GM18519 (cell line): Measurements from ENCODE around the gene SPTLC3.
A peak's percentile ranks its signal among the peaks of the same experiment; 100 is the strongest.

ENCODE experiments used
- ATAC-seq: cut with Tn5 transposase; IDR thresholded peaks from one replicate; pipeline ENCODE4 v1.9.1; 2021; ENCODE audit warnings: mild to moderate bottlenecking, moderate library complexity; ENCODE audit not compliant: unreplicated experiment, low FRiP score

Gene SPTLC3

GRCh38 chr20:13173201-13173600 is 164.4 kb downstream of the SPTLC3 start:
- no peak for ATAC-seq

- peak; percentile 77 for ATAC-seq
These were observed 165.6 kb downstream of the SPTLC3 start for GRCh38 chr20:13174402-13174801.

GRCh38 chr20:13180986-13181889 is 172.5 kb downstream of the SPTLC3 start:
- no peak for ATAC-seq

- no peak for ATAC-seq
These were observed 174.2 kb downstream of the SPTLC3 start for GRCh38 chr20:13183005-13183404.

- no peak for ATAC-seq
These were observed 177.4 kb downstream of the SPTLC3 start for GRCh38 chr20:13186043-13186774.

- no peak for ATAC-seq
These were observed 179.1 kb downstream of the SPTLC3 start for GRCh38 chr20:13187899-13188298.

GRCh38 chr20:13199279-13199678 is 190.5 kb downstream of the SPTLC3 start:
- ATAC-seq = no peak

- ATAC-seq = no peak
These were observed 192.2 kb downstream of the SPTLC3 start for GRCh38 chr20:13200767-13201500.

- no peak for ATAC-seq
These were observed 193.8 kb downstream of the SPTLC3 start for GRCh38 chr20:13202565-13202964.

- no peak for ATAC-seq
These were observed 196.7 kb downstream of the SPTLC3 start for GRCh38 chr20:13205425-13205824.

GRCh38 chr20:13205848-13206434 is 197.2 kb downstream of the SPTLC3 start:
- no peak for ATAC-seq

- ATAC-seq = no peak
These were observed 198.2 kb downstream of the SPTLC3 start for GRCh38 chr20:13207016-13207415.

GRCh38 chr20:13211956-13212618 is 203.3 kb downstream of the SPTLC3 start:
- no peak for ATAC-seq

GRCh38 chr20:13212750-13213149 is 204.0 kb downstream of the SPTLC3 start:
- peak; percentile 56 for ATAC-seq

- ATAC-seq = no peak
These were observed 204.6 kb downstream of the SPTLC3 start for GRCh38 chr20:13213335-13213734.

- no peak for ATAC-seq
These were observed 207.8 kb downstream of the SPTLC3 start for GRCh38 chr20:13216533-13216932.
